ENCODE measurements around the gene ARHGAP8.
"Not testable (repeated sequence)": the region's sequence is repeated elsewhere in the genome, so short reads cannot be mapped to it uniquely, and the experiment has no call there.

The ARHGAP8 gene

DNA sequence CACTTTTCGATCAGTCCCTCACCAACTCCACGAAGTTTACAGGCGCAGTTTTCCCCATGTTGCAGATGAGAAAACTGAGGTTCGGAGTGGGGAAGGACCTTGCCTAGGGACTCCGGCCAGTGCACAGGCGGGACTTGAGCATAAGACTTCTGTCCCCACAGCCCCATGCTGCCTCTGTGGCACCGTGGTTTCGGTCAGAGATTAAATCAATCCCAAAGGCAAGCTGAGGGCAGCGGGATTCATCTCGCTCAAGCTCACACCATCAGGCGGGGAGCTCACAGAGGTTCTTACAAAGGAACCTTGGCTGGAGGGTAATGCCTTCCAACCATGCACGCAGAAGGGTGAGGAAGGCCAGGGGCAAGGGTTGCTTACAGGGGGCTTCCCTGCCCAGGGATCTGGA, 141.9 kb downstream of the ARHGAP8 start:
- in situ Hi-C loops (cut with MboI; ENCODE audit: low sequenced_read_pairs, unreplicated experiment): no loop called here
- DNase-seq (ENCODE audit: low spot score): no peak
- TF ChIP-seq CTCF (IDR thresholded peaks at IDR 0.05; ENCODE audit: borderline replicate concordance, control extremely low read depth, extremely low read depth, insufficient read depth, missing control alignments): no peak

DNA sequence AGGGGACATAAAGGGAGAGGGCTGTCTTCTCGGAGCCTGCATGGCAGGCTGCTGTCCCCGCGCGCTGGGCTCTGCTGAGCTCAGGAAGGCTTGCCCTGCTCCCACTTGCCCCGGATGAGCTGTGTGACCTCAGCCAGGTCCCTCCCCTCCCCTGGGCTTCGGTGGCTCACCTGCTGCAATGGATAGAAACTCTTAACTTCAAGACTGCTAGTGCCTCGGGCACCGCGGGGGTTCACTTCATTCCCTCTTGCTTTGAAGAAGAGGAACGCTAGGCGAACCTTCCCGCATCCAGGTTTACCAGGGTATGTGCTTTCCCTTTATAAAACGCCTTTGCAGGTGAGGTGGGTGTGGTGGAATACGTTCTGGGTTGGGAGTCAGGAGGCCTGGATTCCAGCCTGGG, 142.4 kb downstream of the ARHGAP8 start:
- DNase-seq (ENCODE audit: low spot score): peak; percentile 19
- TF ChIP-seq CTCF (IDR thresholded peaks at IDR 0.05; ENCODE audit: borderline replicate concordance, control extremely low read depth, extremely low read depth, insufficient read depth, missing control alignments): no peak
- in situ Hi-C loops (cut with MboI; ENCODE audit: low sequenced_read_pairs, unreplicated experiment): no loop called here

DNA sequence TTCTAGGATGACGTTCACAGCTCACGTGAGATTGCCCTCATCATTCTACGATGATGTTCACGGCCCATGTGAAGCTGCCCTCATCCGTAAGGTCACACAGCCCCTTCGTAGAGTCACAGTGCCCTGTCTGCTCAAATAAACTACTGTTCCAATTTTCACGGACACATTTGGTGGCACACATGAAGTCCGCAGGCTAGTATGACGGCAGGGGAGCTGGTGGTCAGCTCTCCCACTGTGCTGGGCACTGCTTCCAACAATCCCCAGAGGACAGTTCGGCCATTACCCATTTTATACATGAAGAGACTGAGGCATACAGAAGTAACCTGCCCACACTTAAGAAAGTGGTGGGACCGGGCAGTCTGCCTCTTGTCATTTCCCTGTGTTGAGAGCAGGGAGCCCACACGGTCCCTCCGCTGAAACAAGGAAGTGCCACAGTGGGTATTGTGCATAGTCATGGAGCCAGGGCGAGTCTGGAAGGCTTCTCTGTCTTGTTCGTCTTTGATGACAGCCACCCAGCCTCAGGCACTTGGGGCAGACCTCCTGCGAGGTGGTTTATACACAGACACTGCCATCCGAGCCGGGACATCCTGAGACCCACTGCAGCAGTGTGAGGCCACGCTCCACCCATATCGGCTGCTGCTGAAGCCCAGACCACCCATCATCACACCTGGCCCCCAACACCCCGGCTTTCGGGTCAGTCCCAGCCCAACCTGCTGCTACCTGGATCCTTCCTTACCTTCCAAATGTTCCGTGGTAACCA, 143.1 kb downstream of the ARHGAP8 start:
- TF ChIP-seq CTCF (IDR thresholded peaks at IDR 0.05; ENCODE audit: borderline replicate concordance, control extremely low read depth, extremely low read depth, insufficient read depth, missing control alignments): no peak
- DNase-seq (ENCODE audit: low spot score): peak; percentile 18
- in situ Hi-C loops (cut with MboI; ENCODE audit: low sequenced_read_pairs, unreplicated experiment): no loop called here

- in situ Hi-C loops (cut with MboI; ENCODE audit: low sequenced_read_pairs, unreplicated experiment): no loop called here
- TF ChIP-seq CTCF (IDR thresholded peaks at IDR 0.05; ENCODE audit: borderline replicate concordance, control extremely low read depth, extremely low read depth, insufficient read depth, missing control alignments): no peak
- DNase-seq (ENCODE audit: low spot score): no peak
Measured at GRCh38 chr22:44898236-44898635, 145.9 kb downstream of the ARHGAP8 start.

- in situ Hi-C loops (cut with MboI; ENCODE audit: low sequenced_read_pairs, unreplicated experiment): no loop called here
- no peak for DNase-seq (ENCODE audit: low spot score)
- no peak for TF ChIP-seq CTCF (IDR thresholded peaks at IDR 0.05; ENCODE audit: borderline replicate concordance, control extremely low read depth, extremely low read depth, insufficient read depth, missing control alignments)
Measured at GRCh38 chr22:44901301-44901700, 148.9 kb downstream of the ARHGAP8 start.

DNA sequence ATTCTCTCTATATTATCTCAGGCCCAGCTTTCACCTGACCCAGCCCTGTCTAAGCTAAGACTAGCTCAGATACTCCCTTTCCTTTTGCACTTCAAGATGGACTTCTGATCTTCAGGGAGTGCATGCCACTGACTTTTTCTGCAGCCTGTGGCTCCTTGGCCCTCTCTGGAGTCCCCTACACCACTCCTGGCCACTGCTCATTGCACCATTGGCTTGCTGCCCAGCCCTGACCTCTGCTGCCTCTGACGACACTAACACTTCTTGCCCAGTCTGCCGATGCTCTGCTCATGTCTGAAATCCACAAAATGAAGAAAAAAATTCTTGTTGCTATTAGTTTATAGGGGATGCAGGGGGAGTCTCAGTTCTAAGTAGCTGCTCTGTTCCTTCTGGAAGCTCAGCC, 150.8 kb downstream of the ARHGAP8 start:
- DNase-seq (ENCODE audit: low spot score); in situ Hi-C loops (cut with MboI; ENCODE audit: low sequenced_read_pairs, unreplicated experiment): not testable (repeated sequence)

GRCh38 chr22:44904492-44905152, 152.2 kb downstream of the ARHGAP8 start:
- in situ Hi-C loops (cut with MboI; ENCODE audit: low sequenced_read_pairs, unreplicated experiment); DNase-seq (ENCODE audit: low spot score): not testable (repeated sequence)
